ENCODE results near the gene TAS2R30. TPM values are rescaled to one million over a fixed set of nuclear protein-coding genes. Genes with fewer than 3 reads are reported as not detected.
A peak's percentile ranks its signal among the peaks of the same experiment; 100 is the strongest.

TAS2R30 gene
- total RNA-seq, 5 donors from 2014 or later (not counting 1 experiment from before 2014, with no cell fraction given), result 2.3 to 8.5 (median 3.3) TPM

GRCh38 chr12:11171145-11171968 is 36.9 kb upstream of the TAS2R30 start, which contains the start of gene SMIM10L1:
Gene SMIM10L1 (plus strand): TSS chr12:11171194. CDS start chr12:11171357, 163 bp downstream.
- peak; percentile 94 to 98 (median 96) for ATAC-seq (replicated peaks in 1 of 4)
- H3K27me3 Mint-ChIP-seq, result no peaks in the 10 kb centered on the region
- Histone ChIP-seq H3K4me1 (ENCODE audit: control insufficient read depth in 1 of 2, extremely low read depth in 1 of 2, insufficient read depth in 2 of 2, low read length in 2 of 2) (peaks cover 13 to 22% of the 10 kb centered on the region in 2 experiments), H3K4me3 (ENCODE audit: control insufficient read depth in 1 of 2, extremely low read depth in 1 of 2, low read length in 1 of 2) (peak within 1 kb of the TSS; percentile 62 to 90), H3K36me3 (ENCODE audit: control insufficient read depth in 2 of 2, extremely low read depth in 1 of 2, insufficient read depth in 1 of 2, low read length in 1 of 2) (peaks cover 0 to 8% of the 10 kb centered on the region in 2 donors), H3K9me3 (no peaks in the 10 kb centered on the region), H3K27me3 (replicated peaks in 1 of 2; ENCODE audit: control insufficient read depth in 2 of 2, extremely low read depth in 1 of 2, insufficient read depth in 2 of 2, low read length in 1 of 2) (no peaks in the 10 kb centered on the region), H3K27ac (ENCODE audit: low read length) (peak within 1 kb of the TSS; percentile 73)
- under 1% methylated on average over 66 of the region's 70 CpGs for WGBS (ENCODE audit: insufficient coverage)
- H3K36me3 Mint-ChIP-seq, result peaks cover 37% of the 10 kb centered on the region
- ChIA-PET POLR2A (interaction anchor here (0.5 to 1.8 kb wide), 8 partner anchors 15 to 1565 kb away, joined by 3 to 5 read pairs (median 4); no protein-coding TSS in a partner anchor), CTCF (interaction anchor here (0.9 to 1.6 kb wide), 8 partner anchors 10 to 1637 kb away, joined by 3 to 8 read pairs (median 4); no protein-coding TSS in a partner anchor)
- peak within 1 kb of the TSS; percentile 96 to 99 (median 99) for H3K4me3 Mint-ChIP-seq
- peaks cover 71 to 78% (median 71%) of the 10 kb centered on the region in 3 donors for H3K4me1 Mint-ChIP-seq
- peaks cover 0 to 3% (median 0%) of the 10 kb centered on the region in 3 donors for H3K9me3 Mint-ChIP-seq
- peak; percentile 70 to 93 (median 85) for DNase-seq
- peak within 1 kb of the TSS; percentile 97 to 99 for H3K27ac Mint-ChIP-seq

DNA sequence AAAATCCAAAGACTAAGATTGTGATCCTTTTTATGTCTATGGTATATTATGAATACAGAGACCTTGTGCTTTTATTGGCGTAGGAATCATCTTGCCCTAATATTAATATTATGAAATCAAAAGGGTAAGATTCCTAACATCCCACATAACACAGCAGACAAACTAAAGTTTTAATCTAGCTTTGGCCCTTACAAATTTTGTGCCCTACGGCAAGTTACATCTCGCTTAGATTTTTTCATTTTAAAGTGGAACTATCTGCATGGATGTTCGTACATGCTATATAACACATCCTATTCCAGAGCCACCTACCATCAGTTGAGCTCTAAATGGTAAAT is 36.3 kb upstream of the TAS2R30 start:
- Mint-ChIP-seq H3K27ac (peak overlapping the region; percentile 79 to 99), H3K9me3 (peaks cover 0 to 3% (median 0%) of the 10 kb centered on the region in 3 donors), H3K27me3 (no peaks in the 10 kb centered on the region), H3K36me3 (peaks cover 36% of the 10 kb centered on the region), H3K4me1 (peaks cover 77 to 80% (median 77%) of the 10 kb centered on the region in 3 donors), H3K4me3 (peak overlapping the region; percentile 96 to 99 (median 99))
- Histone ChIP-seq H3K27ac (ENCODE audit: low read length) (peak overlapping the region; percentile 73), H3K4me1 (ENCODE audit: control insufficient read depth in 1 of 2, extremely low read depth in 1 of 2, insufficient read depth in 2 of 2, low read length in 2 of 2) (peaks cover 13 to 22% of the 10 kb centered on the region in 2 experiments), H3K27me3 (replicated peaks in 1 of 2; ENCODE audit: control insufficient read depth in 2 of 2, extremely low read depth in 1 of 2, insufficient read depth in 2 of 2, low read length in 1 of 2) (no peaks in the 10 kb centered on the region), H3K4me3 (ENCODE audit: control insufficient read depth in 1 of 2, extremely low read depth in 1 of 2, low read length in 1 of 2) (peak overlapping the region; percentile 62 to 90), H3K36me3 (ENCODE audit: control insufficient read depth in 2 of 2, extremely low read depth in 1 of 2, insufficient read depth in 1 of 2, low read length in 1 of 2) (peaks cover 0 to 14% of the 10 kb centered on the region in 2 donors), H3K9me3 (no peaks in the 10 kb centered on the region)
- no peak for DNase-seq
- ChIA-PET POLR2A (interaction anchor here (0.6 to 1.8 kb wide), 5 partner anchors 17 to 1566 kb away, joined by 3 to 5 read pairs (median 4); no protein-coding TSS in a partner anchor), CTCF (interaction anchor here in 1 of 2 donors (0.9 to 1.6 kb wide), 6 partner anchors 29 to 1638 kb away, joined by 3 to 8 read pairs (median 4); no protein-coding TSS in a partner anchor)
- no CpG with 5 or more reads among the region's 4 CpGs for WGBS (ENCODE audit: insufficient coverage)
- ATAC-seq (replicated peaks in 1 of 4), result no peak

DNA sequence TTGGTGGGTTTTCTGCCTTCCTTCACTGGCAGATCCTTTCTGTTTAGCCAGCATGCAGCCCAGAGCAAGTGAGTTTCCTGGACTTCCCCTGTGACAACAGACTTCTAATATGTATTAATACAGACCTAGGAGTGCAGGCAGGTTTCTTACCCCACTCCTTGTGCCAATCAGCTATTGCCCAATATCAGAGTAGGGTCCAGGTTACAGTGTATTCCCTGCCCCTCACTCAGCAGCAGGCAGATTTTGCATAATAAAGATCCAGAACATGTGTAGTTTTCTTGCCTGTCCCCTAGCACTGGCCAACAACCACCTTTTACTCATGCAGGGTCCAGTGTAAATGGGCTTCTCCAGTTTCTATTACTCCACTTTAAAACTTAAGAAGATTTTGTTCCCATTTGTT is 31.9 kb upstream of the TAS2R30 start:
- Histone ChIP-seq H3K36me3 (ENCODE audit: control insufficient read depth in 2 of 2, extremely low read depth in 1 of 2, insufficient read depth in 1 of 2, low read length in 1 of 2) (peaks cover 0 to 17% of the 10 kb centered on the region in 2 donors), H3K27ac (ENCODE audit: low read length) (no peak overlapping the region)
- peaks cover 60% of the 10 kb centered on the region for H3K36me3 Mint-ChIP-seq

GRCh38 chr12:11164384-11164783 is 29.9 kb upstream of the TAS2R30 start:
- CTCF ChIA-PET, result no interaction called here
- Histone ChIP-seq H3K27me3 (replicated peaks in 1 of 2; ENCODE audit: control insufficient read depth in 2 of 2, extremely low read depth in 1 of 2, insufficient read depth in 2 of 2, low read length in 1 of 2) (no peaks in the 10 kb centered on the region), H3K27ac (ENCODE audit: low read length) (no peak overlapping the region), H3K4me3 (ENCODE audit: control insufficient read depth in 1 of 2, extremely low read depth in 1 of 2, low read length in 1 of 2) (no peak overlapping the region), H3K4me1 (ENCODE audit: control insufficient read depth in 1 of 2, extremely low read depth in 1 of 2, insufficient read depth in 2 of 2, low read length in 2 of 2) (peaks cover 0 to 6% of the 10 kb centered on the region in 2 experiments), H3K36me3 (ENCODE audit: control insufficient read depth in 2 of 2, extremely low read depth in 1 of 2, insufficient read depth in 1 of 2, low read length in 1 of 2) (peaks cover 0 to 17% of the 10 kb centered on the region in 2 donors), H3K9me3 (no peaks in the 10 kb centered on the region)
- no peak overlapping the region for H3K27ac Mint-ChIP-seq
- no peak for DNase-seq
- H3K4me1 Mint-ChIP-seq, result peaks cover 83 to 86% (median 84%) of the 10 kb centered on the region in 3 donors
- peaks cover 70% of the 10 kb centered on the region for H3K36me3 Mint-ChIP-seq
- H3K4me3 Mint-ChIP-seq, result no peak overlapping the region
- POLR2A ChIA-PET, result no interaction called here
- H3K27me3 Mint-ChIP-seq, result no peaks in the 10 kb centered on the region
- ATAC-seq (replicated peaks in 1 of 4), result no peak
- no peaks in the 10 kb centered on the region for H3K9me3 Mint-ChIP-seq

More for the DNA sequence above, 31.9 kb upstream of the TAS2R30 start:
- H3K9me3 Mint-ChIP-seq, result peaks cover 0 to 3% (median 0%) of the 10 kb centered on the region in 3 donors
- CTCF ChIA-PET, result no interaction called here
- Histone ChIP-seq H3K4me1 (ENCODE audit: control insufficient read depth in 1 of 2, extremely low read depth in 1 of 2, insufficient read depth in 2 of 2, low read length in 2 of 2) (peaks cover 9 to 16% of the 10 kb centered on the region in 2 experiments), H3K9me3 (no peaks in the 10 kb centered on the region), H3K27me3 (replicated peaks in 1 of 2; ENCODE audit: control insufficient read depth in 2 of 2, extremely low read depth in 1 of 2, insufficient read depth in 2 of 2, low read length in 1 of 2) (no peaks in the 10 kb centered on the region), H3K4me3 (ENCODE audit: control insufficient read depth in 1 of 2, extremely low read depth in 1 of 2, low read length in 1 of 2) (no peak overlapping the region)
- H3K4me3 Mint-ChIP-seq, result no peak overlapping the region
- no peak for ATAC-seq (replicated peaks in 1 of 4)
- no peak for DNase-seq
- H3K4me1 Mint-ChIP-seq, result peaks cover 83 to 86% (median 84%) of the 10 kb centered on the region in 3 donors
- POLR2A ChIA-PET, result no interaction called here
- no peak overlapping the region for H3K27ac Mint-ChIP-seq
- H3K27me3 Mint-ChIP-seq, result no peaks in the 10 kb centered on the region

GRCh38 chr12:11162502-11162901 is 28.1 kb upstream of the TAS2R30 start:
- CTCF ChIA-PET, result no interaction called here
- H3K4me3 Mint-ChIP-seq, result no peak overlapping the region
- WGBS (ENCODE audit: insufficient coverage), result no CpG with 5 or more reads among the region's 1 CpG
- POLR2A ChIA-PET, result interaction anchor here in 1 of 2 donors (0.5 kb wide), 1 partner anchor 16 kb away, joined by 3 read pairs; no protein-coding TSS in a partner anchor
- peaks cover 70% of the 10 kb centered on the region for H3K36me3 Mint-ChIP-seq
- ATAC-seq (replicated peaks in 1 of 4) (peak in 1 of 4 experiments; percentile 23), DNase-seq (no peak)
- Histone ChIP-seq H3K4me1 (ENCODE audit: control insufficient read depth in 1 of 2, extremely low read depth in 1 of 2, insufficient read depth in 2 of 2, low read length in 2 of 2) (peaks cover 0 to 2% of the 10 kb centered on the region in 2 experiments), H3K36me3 (ENCODE audit: control insufficient read depth in 2 of 2, extremely low read depth in 1 of 2, insufficient read depth in 1 of 2, low read length in 1 of 2) (peaks cover 0 to 13% of the 10 kb centered on the region in 2 donors), H3K27ac (ENCODE audit: low read length) (no peak overlapping the region), H3K4me3 (ENCODE audit: control insufficient read depth in 1 of 2, extremely low read depth in 1 of 2, low read length in 1 of 2) (no peak overlapping the region), H3K27me3 (replicated peaks in 1 of 2; ENCODE audit: control insufficient read depth in 2 of 2, extremely low read depth in 1 of 2, insufficient read depth in 2 of 2, low read length in 1 of 2) (no peaks in the 10 kb centered on the region), H3K9me3 (no peaks in the 10 kb centered on the region)
- no peaks in the 10 kb centered on the region for H3K27me3 Mint-ChIP-seq
- no peak overlapping the region for H3K27ac Mint-ChIP-seq
- H3K9me3 Mint-ChIP-seq, result no peaks in the 10 kb centered on the region
- peaks cover 77 to 84% (median 78%) of the 10 kb centered on the region in 3 donors for H3K4me1 Mint-ChIP-seq

DNA sequence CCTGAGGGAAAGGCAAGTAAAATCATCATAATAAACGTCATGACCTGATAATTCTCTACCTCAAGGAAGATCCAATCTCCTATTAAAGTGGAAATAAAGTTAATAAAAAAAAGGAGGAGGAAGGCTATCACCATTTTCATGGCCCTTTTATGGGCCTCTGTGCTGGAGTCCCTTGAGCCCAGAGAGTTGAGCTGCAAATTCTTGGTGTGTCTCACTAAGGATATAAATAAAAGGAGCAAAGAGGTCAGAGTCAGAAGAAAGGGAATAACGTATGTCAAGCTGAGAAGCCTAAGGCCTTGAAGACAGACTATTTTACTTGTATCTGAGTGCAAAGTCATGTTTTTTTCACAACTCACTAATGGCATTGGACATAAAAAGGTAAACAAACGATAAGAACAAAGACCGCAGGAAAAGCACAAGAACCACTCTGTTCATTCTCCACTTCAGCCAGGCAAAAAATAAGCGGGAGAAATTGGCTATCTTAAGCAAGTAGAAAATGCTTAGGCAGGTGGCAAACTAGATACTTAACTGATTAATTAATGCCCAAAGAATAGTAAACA is 24.5 kb upstream of the TAS2R30 start:
- Mint-ChIP-seq H3K4me1 (peaks cover 54 to 62% (median 58%) of the 10 kb centered on the region in 3 donors), H3K4me3 (no peak overlapping the region), H3K36me3 (peaks cover 70% of the 10 kb centered on the region), H3K9me3 (peaks cover 0 to 8% (median 3%) of the 10 kb centered on the region in 3 donors), H3K27me3 (no peaks in the 10 kb centered on the region), H3K27ac (no peak overlapping the region)
- Histone ChIP-seq H3K4me1 (ENCODE audit: control insufficient read depth in 1 of 2, extremely low read depth in 1 of 2, insufficient read depth in 2 of 2, low read length in 2 of 2) (no peaks in the 10 kb centered on the region), H3K9me3 (no peaks in the 10 kb centered on the region), H3K27ac (ENCODE audit: low read length) (no peak overlapping the region), H3K27me3 (replicated peaks in 1 of 2; ENCODE audit: control insufficient read depth in 2 of 2, extremely low read depth in 1 of 2, insufficient read depth in 2 of 2, low read length in 1 of 2) (no peaks in the 10 kb centered on the region), H3K36me3 (ENCODE audit: control insufficient read depth in 2 of 2, extremely low read depth in 1 of 2, insufficient read depth in 1 of 2, low read length in 1 of 2) (peaks cover 0 to 3% of the 10 kb centered on the region in 2 donors), H3K4me3 (ENCODE audit: control insufficient read depth in 1 of 2, extremely low read depth in 1 of 2, low read length in 1 of 2) (no peak overlapping the region)
- CTCF ChIA-PET, result no interaction called here
- DNase-seq, result no peak
- POLR2A ChIA-PET, result interaction anchor here in 1 of 2 donors (0.6 kb wide), 1 partner anchor 126 kb away, joined by 3 read pairs; no protein-coding TSS in a partner anchor
- ATAC-seq (replicated peaks in 1 of 4), result no peak
- WGBS (ENCODE audit: insufficient coverage), result 100% methylated on average over 1 of the region's 5 CpGs

All from T-cell (primary cell).